IMR-90 (cell line): ENCODE data around the gene KLC3.

ENCODE experiments used
- CTCF ChIP-seq: conservative IDR thresholded peaks from 2 replicates; pipeline ENCODE4 v1.5.1; 2012; ENCODE audit warnings: mild to moderate bottlenecking, low read depth, low read length, improper control_type of control experiment
- ELK1 ChIP-seq: fragments of 150-350 bp; IDR thresholded peaks from 2 replicates; pipeline ENCODE4 v1.6.1; 2016; ENCODE audit warnings: low read depth, mild to moderate bottlenecking, low read length, moderate library complexity, borderline replicate concordance
- MXI1 ChIP-seq: IDR thresholded peaks from 2 replicates; pipeline ENCODE4 v1.6.1; 2012; ENCODE audit warnings: low read depth, mild to moderate bottlenecking, low read length, moderate library complexity, borderline replicate concordance
- POLR2A ChIP-seq: IDR thresholded peaks from 2 replicates; pipeline ENCODE4 v1.6.1; 2012; ENCODE audit warnings: mild to moderate bottlenecking, low read depth, low read length
- RAD21 ChIP-seq: IDR thresholded peaks from 2 replicates; pipeline ENCODE4 v1.6.1; 2012; ENCODE audit warnings: low read length, improper control_type of control experiment
- USF2 ChIP-seq: fragments of 150-350 bp; IDR thresholded peaks from 2 replicates; pipeline ENCODE4 v1.6.1; 2017; ENCODE audit warnings: mild to moderate bottlenecking, antibody characterized with exemption, low read length, low read depth

GRCh38 chr19:45327404-45328143, 13.0 kb upstream of the KLC3 start:
- no peak for TF ChIP-seq CTCF
- no peak for TF ChIP-seq POLR2A
- no peak for TF ChIP-seq USF2
- TF ChIP-seq RAD21, result no peak
- TF ChIP-seq ELK1, result no peak
- no peak for TF ChIP-seq MXI1
